ENCODE data around the gene TM4SF4.

The TM4SF4 gene

DNA sequence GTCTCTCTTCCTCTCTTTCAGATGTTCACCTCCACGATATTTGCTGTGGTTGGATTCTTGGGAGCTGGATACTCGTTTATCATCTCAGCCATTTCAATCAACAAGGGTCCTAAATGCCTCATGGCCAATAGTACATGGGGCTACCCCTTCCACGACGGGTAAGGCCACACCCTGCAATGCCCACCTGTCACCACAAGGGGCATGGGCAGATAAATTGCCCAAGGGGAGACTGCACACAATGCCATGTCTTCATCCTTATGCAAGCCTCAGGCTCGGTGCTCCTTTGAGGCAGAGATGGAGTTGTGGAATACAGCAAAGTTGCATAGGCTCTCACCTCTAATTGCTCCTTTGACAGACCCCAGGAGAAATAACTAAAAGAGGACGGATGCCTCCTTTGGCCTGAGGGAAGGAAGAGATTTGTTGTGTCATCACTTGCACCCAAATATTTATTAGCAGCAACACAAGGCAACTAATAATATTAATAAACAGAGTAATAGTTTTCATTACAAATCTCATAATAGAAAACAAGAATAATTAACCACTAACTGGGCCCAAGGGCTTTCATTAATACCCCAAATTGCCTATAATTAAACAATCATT is 13.2 kb downstream of the TM4SF4 start:
- no peak for DNase-seq

GRCh38 chr3:149489060-149489690 is 14.7 kb downstream of the TM4SF4 start:
- no peak for DNase-seq

DNA sequence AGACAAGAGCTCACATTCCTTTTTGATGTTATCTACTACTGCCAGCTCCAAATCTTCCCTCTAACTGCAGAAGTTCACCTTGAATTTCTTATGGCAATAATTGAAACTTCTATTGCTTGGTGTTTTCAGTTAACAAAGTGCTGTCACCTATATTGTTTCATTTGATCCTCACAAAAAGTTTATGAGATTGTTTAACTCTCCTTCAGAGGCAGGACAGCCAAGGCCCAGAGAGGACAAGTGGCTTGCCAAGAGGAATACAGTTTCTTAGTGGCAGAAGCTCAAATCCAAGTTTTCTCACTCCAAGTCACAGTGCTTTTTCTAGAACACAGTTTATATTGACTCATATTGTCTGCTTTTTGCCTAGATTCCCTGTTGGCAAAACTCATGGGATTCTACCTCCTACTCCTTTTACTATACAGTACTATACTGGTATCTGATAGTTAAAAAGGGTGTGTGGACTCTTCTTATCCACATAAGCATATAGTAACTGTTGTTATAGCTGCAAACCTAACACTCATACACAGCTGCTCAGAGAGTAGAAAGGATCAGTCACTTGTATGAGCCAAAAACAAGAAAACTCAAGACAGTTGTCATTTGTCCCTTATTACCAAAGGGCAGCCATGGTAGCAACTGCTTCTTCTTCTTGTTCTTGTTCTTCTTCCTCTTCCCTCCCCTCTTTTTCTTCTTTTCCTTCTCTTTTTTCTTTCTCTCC is 15.9 kb downstream of the TM4SF4 start:
- DNase-seq = no peak

GRCh38 chr3:149493315-149494021 is 19.0 kb downstream of the TM4SF4 start:
- DNase-seq = no peak

GRCh38 chr3:149494022-149494758 is 19.7 kb downstream of the TM4SF4 start:
- DNase-seq = no peak

- DNase-seq = no peak
Measured at GRCh38 chr3:149494759-149495580, 20.5 kb downstream of the TM4SF4 start.

DNA sequence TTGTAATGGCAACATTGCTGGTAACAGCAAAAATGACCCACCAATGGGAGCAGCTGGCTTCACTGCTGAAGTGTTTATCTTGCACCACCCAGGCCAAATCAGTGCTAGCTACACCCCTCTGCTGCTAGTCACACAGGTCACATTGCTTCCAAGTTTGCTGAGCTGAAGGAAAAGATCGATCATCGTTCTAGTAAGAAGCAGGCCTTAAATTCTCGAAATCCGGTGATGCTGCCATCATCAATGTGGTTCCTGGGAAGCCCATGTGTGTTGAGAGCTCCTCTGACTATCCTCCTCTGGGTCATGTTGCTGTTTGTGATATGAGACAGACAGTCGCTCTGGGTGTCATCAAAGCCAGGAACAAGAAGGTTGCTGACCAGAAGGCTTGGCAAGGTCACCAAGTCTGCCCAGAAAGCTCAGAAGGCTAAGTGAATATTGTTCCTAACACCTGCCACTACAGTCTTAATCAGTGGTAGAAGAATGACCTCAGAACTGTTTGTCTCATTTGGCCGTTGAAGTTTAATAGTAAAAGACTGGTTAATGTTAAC is 21.2 kb downstream of the TM4SF4 start:
- DNase-seq = no peak

DNA sequence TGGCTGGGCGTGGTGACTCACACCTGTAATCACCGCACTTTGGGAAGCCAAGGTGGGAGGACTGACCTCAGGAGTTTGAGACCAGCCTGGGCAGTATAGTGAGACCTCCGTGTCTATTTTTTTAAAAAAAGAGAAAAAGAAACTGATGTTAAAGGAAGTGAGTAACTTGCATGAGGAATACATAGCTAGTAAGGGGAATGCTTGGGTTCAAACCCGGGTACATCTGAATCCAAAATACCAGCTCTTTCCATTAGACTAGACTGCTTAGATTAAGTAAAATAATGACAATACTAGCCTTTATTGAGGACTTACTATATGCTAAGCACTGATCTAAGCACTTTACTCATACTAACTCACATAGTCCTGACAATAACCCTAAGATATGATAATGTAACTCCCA is 22.4 kb downstream of the TM4SF4 start:
- no peak for DNase-seq

- no peak for DNase-seq
Measured at GRCh38 chr3:149497966-149498670, 23.6 kb downstream of the TM4SF4 start.

- no peak for DNase-seq
Measured at GRCh38 chr3:149501524-149501923, 27.0 kb downstream of the TM4SF4 start.

DNA sequence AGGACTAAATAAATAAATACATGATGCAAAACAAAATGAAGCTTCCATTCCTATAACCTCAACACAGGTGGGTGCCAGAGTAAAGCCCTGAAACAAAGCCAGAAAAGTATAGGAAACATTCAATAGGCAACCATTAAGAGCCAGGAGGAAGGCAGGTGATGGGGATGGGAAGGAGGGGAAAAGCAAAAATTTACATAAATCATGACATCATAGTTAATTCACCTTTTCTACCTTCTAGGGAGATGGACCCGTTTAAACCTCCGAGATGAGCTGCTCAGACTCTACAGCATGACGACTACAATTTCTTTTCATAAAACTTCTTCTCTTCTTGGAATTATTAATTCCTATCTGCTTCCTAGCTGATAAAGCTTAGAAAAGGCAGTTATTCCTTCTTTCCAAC is 27.9 kb downstream of the TM4SF4 start:
- DNase-seq = no peak

GRCh38 chr3:149506540-149506939 is 32.0 kb downstream of the TM4SF4 start:
- DNase-seq = no peak

DNA sequence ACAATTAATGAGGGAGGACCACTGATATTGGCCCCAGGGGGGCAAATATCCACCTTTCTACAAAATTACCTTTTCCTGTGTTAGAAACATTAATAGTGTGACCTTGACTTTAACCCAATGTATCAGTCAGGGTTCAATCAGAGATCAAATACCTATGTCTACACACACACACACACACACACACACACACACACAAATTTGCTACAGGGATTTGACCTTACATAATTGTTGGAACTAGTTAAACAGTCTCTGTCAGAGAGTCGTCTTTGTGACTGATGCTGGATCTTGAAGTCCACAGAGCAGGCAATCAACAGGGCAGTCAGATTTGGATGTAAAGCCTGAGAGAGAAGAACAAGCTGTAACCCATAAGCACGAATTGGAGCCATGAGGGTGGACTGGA is 32.5 kb downstream of the TM4SF4 start:
- DNase-seq = no peak

- no peak for DNase-seq
Measured at GRCh38 chr3:149507491-149508324, 33.2 kb downstream of the TM4SF4 start.

DNA sequence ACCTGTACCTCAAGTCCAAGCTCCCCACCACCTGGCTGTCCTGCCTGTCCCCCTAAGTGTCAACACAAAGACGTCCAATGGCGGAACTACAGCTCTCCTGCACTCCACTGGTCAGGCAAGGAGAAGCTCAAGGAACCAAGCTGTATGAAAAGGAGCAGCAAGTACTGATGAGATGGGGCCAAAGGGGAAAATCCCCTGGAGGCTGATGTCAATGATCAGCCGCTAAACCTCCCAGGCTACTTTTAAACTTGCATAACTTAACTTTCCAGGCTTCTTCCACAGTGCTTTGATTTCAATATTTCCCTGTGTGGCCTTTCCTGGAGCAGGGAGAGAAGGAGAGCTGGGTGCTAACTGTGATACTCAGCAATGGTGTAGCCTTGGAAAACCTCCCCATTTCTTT is 35.0 kb downstream of the TM4SF4 start:
- DNase-seq = no peak

GRCh38 chr3:149510480-149510879 is 36.0 kb downstream of the TM4SF4 start:
- no peak for DNase-seq

DNA sequence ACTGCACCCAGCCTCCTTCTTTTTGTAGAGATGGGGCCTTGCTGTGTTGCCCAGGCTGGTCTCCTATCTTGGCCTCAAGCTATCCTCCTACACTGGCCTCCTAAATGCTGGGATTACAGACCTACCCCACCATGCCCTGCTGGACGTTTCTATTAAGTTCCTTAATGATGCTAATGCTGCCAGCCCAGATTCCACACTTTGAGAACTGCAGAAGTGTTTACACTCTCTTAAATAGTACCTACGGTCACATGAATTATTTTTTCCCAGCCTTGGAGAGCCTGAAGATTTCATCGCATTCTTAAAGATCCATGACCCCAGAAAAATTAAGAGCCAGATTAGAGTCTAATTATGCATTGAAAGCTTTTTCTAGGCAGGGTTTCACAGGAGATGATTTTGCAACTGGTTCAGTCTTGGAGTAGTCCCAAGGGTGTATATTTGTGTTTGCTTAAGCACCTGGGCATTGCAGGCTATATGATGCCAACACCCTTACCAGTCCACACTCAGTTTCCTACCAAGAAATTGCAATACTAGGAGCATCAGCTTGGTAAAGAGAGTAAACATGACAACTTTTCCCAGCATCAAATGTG is 36.6 kb downstream of the TM4SF4 start:
- no peak for DNase-seq

- DNase-seq = no peak
Measured at GRCh38 chr3:149512073-149512782, 37.7 kb downstream of the TM4SF4 start.

- no peak for DNase-seq
Measured at GRCh38 chr3:149514471-149514870, 40.0 kb downstream of the TM4SF4 start.

Measured in activated T-cell treated with anti-CD3 and anti-CD28 coated beads for 4 hours (primary cell).